A549 (cell line): ENCODE results near the gene NLRP1. TPM values are rescaled to one million over a fixed set of nuclear protein-coding genes. Genes with fewer than 3 reads are reported as not detected.

Experiments
- ATAC-seq, 2 experiments: fragments of 200-7000 bp in 1 of 2; fragments of >200 bp in 1 of 2; cut with Nextera tagmentation in 1 of 2; cut with Tn5 transposase in 1 of 2; 3 replicates each; pipeline versions ENCODE4 v1.8.0 to v1.9.1; 2018 to 2020; ENCODE audit warnings: mild to moderate bottlenecking in 1 of 2, moderate library complexity in 1 of 2
- CTCF ChIA-PET: fragments of 300-600 bp; sonication (Branson Sonifier 250); formaldehyde crosslinking; extraction: SDS; loops from one replicate; lab custom pipeline; 2021; ENCODE audit warnings: antibody characterized with exemption, inconsistent platforms; lab: Yijun Ruan, JAX
- POLR2A ChIA-PET: fragments of 350-600 bp; formaldehyde crosslinking; extraction: SDS; loops from one replicate; lab custom pipeline; 2021; ENCODE audit warnings: antibody characterized with exemption, inconsistent platforms; lab: Yijun Ruan, JAX
- DNase-seq, 2 experiments: peaks; one replicate each; pipeline versions ENCODE4 v3.0.0 to v3.0.0-alpha.2; 2011 to 2016; ENCODE audit warnings: low read depth in 1 of 2, low spot score in 1 of 2
- FAIRE-seq: peaks from 2 replicates; lab custom pipeline; 2011; peaks lifted over from hg19 to GRCh38; lab: Jason Lieb, UNC
- H3K27ac ChIP-seq, 2 experiments: fragments of >200 bp; sonication (Bioruptor Twin); formaldehyde crosslinking; 3 replicates each; pipeline ENCODE4 v1.5.1; 2016 to 2017
- H3K4me1 ChIP-seq: fragments of >200 bp; sonication (Bioruptor Twin); formaldehyde crosslinking; 3 replicates; pipeline ENCODE4 v1.6.1; 2016
- H3K4me2 ChIP-seq: fragments of >200 bp; sonication (Bioruptor Twin); formaldehyde crosslinking; 3 replicates; pipeline ENCODE4 v1.6.1; 2016
- H3K4me3 ChIP-seq: fragments of >200 bp; sonication (Bioruptor Twin); formaldehyde crosslinking; 3 replicates; pipeline ENCODE4 v1.5.1; 2016
- H3K9me3 ChIP-seq: fragments of >200 bp; sonication (Bioruptor Twin); formaldehyde crosslinking; 3 replicates; pipeline ENCODE4 v1.6.1; 2016
- EP300 ChIP-seq, 2 experiments: fragments of >200 bp; sonication (Bioruptor Twin); formaldehyde crosslinking; IDR thresholded peaks; 2 replicates in 1 of 2; 3 replicates in 1 of 2; pipeline ENCODE4 v1.6.1; 2016 to 2017
- FOSL2 ChIP-seq, 2 experiments: fragments of 450-650 bp in 1 of 2; fragments of >200 bp in 1 of 2; sonication (Bioruptor Twin) in 1 of 2; formaldehyde crosslinking; IDR thresholded peaks; 2 replicates each; pipeline versions ENCODE4 v1.5.0 to v1.6.1; 2016 to 2020; ENCODE audit warnings: mild to moderate bottlenecking in 1 of 2, moderate library complexity in 1 of 2
- FOXS1 ChIP-seq: fragments of 250-450 bp; sonication (Bioruptor Pico); IDR thresholded peaks from 2 replicates; pipeline ENCODE4 v1.5.0; 2020; ENCODE audit warnings: mild to moderate bottlenecking, moderate library complexity
- HDAC2 ChIP-seq: fragments of 200-600 bp; sonication (generic); IDR thresholded peaks from 2 replicates; pipeline ENCODE4 v1.6.1; 2016
- HOXA7 ChIP-seq: fragments of 250-450 bp; sonication (Bioruptor Pico); IDR thresholded peaks from 2 replicates; pipeline ENCODE4 v1.5.0; 2020; ENCODE audit warnings: mild to moderate bottlenecking, moderate library complexity
- HOXB5 ChIP-seq: fragments of 250-450 bp; sonication (Bioruptor Pico); IDR thresholded peaks from 2 replicates; pipeline ENCODE4 v1.5.0; 2020; ENCODE audit warnings: mild to moderate bottlenecking, moderate library complexity
- JUN ChIP-seq, 2 experiments: fragments of >200 bp; sonication (Bioruptor Twin); formaldehyde crosslinking; IDR thresholded peaks; 2 replicates in 1 of 2; 3 replicates in 1 of 2; pipeline ENCODE4 v1.6.1; 2016 to 2017
- JUNB ChIP-seq: fragments of >200 bp; sonication (Bioruptor Twin); formaldehyde crosslinking; IDR thresholded peaks from 2 replicates; pipeline ENCODE4 v1.6.1; 2016
- MAFK ChIP-seq: fragments of 450-650 bp; IDR thresholded peaks from 2 replicates; pipeline ENCODE4 v1.6.1; 2014; ENCODE audit not compliant: partially characterized antibody
- MYC ChIP-seq: IDR thresholded peaks from 2 replicates; pipeline ENCODE4 v1.6.1; 2012; ENCODE audit warnings: mild to moderate bottlenecking, inconsistent platforms, low read length, improper control_type of control experiment, borderline replicate concordance
- NR3C1 ChIP-seq: fragments of >200 bp; sonication (Bioruptor Twin); formaldehyde crosslinking; IDR thresholded peaks from 3 replicates; pipeline ENCODE4 v1.6.1; 2017
- PHF8 ChIP-seq: fragments of 200-600 bp; sonication (generic); IDR thresholded peaks from 2 replicates; pipeline ENCODE4 v1.6.1; 2016; ENCODE audit warnings: low read depth, mild to moderate bottlenecking, antibody characterized with exemption, moderate library complexity, borderline replicate concordance
- POLR2AphosphoS2 ChIP-seq: conservative IDR thresholded peaks from 2 replicates; pipeline ENCODE4 v1.6.1; 2012; ENCODE audit warnings: low read length, improper control_type of control experiment, inconsistent platforms
- RARB ChIP-seq: fragments of 250-450 bp; sonication (Bioruptor Pico); IDR thresholded peaks from 2 replicates; pipeline ENCODE4 v1.8.0; 2021; ENCODE audit warnings: mild to moderate bottlenecking, moderate library complexity
- RCOR1 ChIP-seq: fragments of 150-350 bp; IDR thresholded peaks from 2 replicates; pipeline ENCODE4 v1.6.1; 2014; ENCODE audit warnings: antibody characterized with exemption, low read length, low read depth
- RFX5 ChIP-seq: fragments of 450-650 bp; IDR thresholded peaks from 2 replicates; pipeline ENCODE4 v1.7.1; 2014; ENCODE audit warnings: antibody characterized with exemption, mild to moderate bottlenecking, moderate library complexity
- SMC3 ChIP-seq: fragments of >200 bp; sonication (Bioruptor Twin); formaldehyde crosslinking; IDR thresholded peaks from 3 replicates; pipeline ENCODE4 v1.6.1; 2018; ENCODE audit warnings: inconsistent platforms
- ZSCAN20 ChIP-seq: fragments of 250-450 bp; sonication (Bioruptor Pico); IDR thresholded peaks from 2 replicates; pipeline ENCODE4 v1.8.0; 2022; ENCODE audit warnings: mild to moderate bottlenecking, moderate library complexity
- WGBS: methylation state at CpG from one replicate; pipeline ENCODE4 v1.1.6; 2017; ENCODE audit errors: missing lambda C conversion rate; 5-methylcytosine and 5-hydroxymethylcytosine counted together
- polyA plus RNA-seq, 4 experiments: library from polyadenylated mRNA; depleted of rRNA in 3 of 4; stranded (reverse); fragments of >200 nt; fragmentation: RNase III in 1 of 4; extraction: RNeasy Plus Mini Kit Qiagen cat#74134 plus additional on column Dnase treatment in 1 of 4; gene quantifications; 2 replicates in 3 of 4; 3 replicates in 1 of 4; pipeline ENCODE4 v1.2.3, GENCODE V29; 2011 to 2017
- TF ChIP-seq, protein P1 (sequence below): fragments of >200 bp; sonication (Bioruptor Twin); formaldehyde crosslinking; IDR thresholded peaks from 3 replicates; pipeline ENCODE4 v1.6.1; 2016
- TF ChIP-seq, protein P2 (sequence below): fragments of 250-450 bp; sonication (Bioruptor Pico); IDR thresholded peaks from 2 replicates; pipeline ENCODE4 v1.5.0; 2021; ENCODE audit warnings: mild to moderate bottlenecking, moderate library complexity, borderline replicate concordance
- TF ChIP-seq, protein P3 (sequence below): IDR thresholded peaks from 2 replicates; pipeline ENCODE4 v1.6.1; 2012
- TF ChIP-seq, protein P4 (sequence below): fragments of >200 bp; sonication (Bioruptor Twin); formaldehyde crosslinking; IDR thresholded peaks from 3 replicates; pipeline ENCODE4 v1.5.1; 2016
- TF ChIP-seq, protein P5 (sequence below): IDR thresholded peaks from 2 replicates; pipeline ENCODE4 v1.6.1; 2012
- TF ChIP-seq, protein P6 (sequence below): fragments of >200 bp; sonication (Bioruptor Twin); formaldehyde crosslinking; IDR thresholded peaks from 2 replicates; pipeline ENCODE4 v1.6.1; 2016
- TF ChIP-seq, protein P7 (sequence below): fragments of 250-450 bp; sonication (Bioruptor Pico); IDR thresholded peaks from 2 replicates; pipeline ENCODE4 v1.5.0; 2020; ENCODE audit warnings: low read depth, mild to moderate bottlenecking, moderate library complexity

The NLRP1 gene
- polyA plus RNA-seq, 2 of the 4 experiments (the other 2 are of a cell fraction), result 1.1 to 4.4 TPM

DNA sequence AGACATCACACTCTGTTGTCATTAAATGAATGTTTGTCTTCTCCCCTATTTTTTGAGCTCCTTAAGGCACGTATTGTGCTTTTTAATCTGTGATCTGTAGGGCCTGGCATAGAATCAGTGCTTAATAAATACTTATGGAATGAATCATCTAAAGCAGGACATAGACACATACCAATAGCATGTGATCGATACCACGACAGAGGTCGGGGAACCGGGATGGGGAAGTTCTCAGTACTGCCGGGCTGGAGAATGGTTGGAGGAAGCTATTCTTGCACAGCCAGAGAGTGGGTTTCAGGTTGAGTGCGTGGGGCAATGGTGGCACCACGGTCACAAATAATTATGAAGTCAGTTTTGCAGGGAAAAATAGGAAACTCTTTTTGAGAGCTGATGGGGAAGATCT, 26.8 kb downstream of the NLRP1 start:
- POLR2A ChIA-PET, result no interaction called here
- CTCF ChIA-PET, result interaction anchor here (0.8 to 1.9 kb wide), 4 partner anchors 10 to 879 kb away, joined by 3 to 8 read pairs (median 4); no protein-coding TSS in a partner anchor
- DNase-seq, result no peak
- no peaks in the 10 kb centered on the region for H3K9me3 ChIP-seq
- ATAC-seq, result no peak
- no peak overlapping the region for H3K27ac ChIP-seq
- H3K4me1 ChIP-seq, result no peaks in the 10 kb centered on the region
- FAIRE-seq, result no peak
- TF ChIP-seq ZSCAN20 (CRISPR knock-in tag) (no peak), POLR2AphosphoS2 (no peak), RCOR1 (no peak), FOSL2 (IDR thresholded peaks at IDR 0.05) (no peak), FOSL2 (CRISPR knock-in tag; IDR thresholded peaks at IDR 0.05) (no peak), SMC3 (no peak), HDAC2 (no peak), PHF8 (no peak)
- TF ChIP-seq, protein P1, sequence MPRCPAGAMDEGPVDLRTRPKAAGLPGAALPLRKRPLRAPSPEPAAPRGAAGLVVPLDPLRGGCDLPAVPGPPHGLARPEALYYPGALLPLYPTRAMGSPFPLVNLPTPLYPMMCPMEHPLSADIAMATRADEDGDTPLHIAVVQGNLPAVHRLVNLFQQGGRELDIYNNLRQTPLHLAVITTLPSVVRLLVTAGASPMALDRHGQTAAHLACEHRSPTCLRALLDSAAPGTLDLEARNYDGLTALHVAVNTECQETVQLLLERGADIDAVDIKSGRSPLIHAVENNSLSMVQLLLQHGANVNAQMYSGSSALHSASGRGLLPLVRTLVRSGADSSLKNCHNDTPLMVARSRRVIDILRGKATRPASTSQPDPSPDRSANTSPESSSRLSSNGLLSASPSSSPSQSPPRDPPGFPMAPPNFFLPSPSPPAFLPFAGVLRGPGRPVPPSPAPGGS, result no peak
- TF ChIP-seq, all 56 proteins: peak for 0
- WGBS, result 35% methylated on average over 8 of the region's 8 CpGs
- no peak overlapping the region for H3K4me3 ChIP-seq
- H3K4me2 ChIP-seq, result no peak overlapping the region

DNA sequence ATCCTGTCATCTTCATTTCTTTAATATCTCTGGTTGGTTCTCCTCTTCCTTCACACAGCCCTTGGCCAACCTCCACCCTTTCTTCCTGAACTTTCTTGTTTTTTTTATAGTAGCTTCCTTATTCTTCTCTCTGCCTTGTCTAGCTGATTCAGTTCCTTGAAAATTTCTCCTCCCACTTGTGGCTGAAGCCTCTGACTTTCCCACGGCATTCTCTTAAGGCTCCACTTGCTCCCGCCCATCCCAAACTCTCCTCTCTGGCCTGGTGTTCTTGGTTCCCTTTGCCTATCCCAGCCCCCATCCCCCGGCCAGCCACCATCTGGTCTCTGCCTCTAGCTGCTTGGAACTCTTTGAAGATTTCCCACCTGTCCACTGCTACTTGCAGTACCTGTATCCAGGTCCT, 29.1 kb downstream of the NLRP1 start:
- Histone ChIP-seq H3K9me3 (no peaks in the 10 kb centered on the region), H3K27ac (no peak overlapping the region), H3K4me2 (no peak overlapping the region), H3K4me1 (no peaks in the 10 kb centered on the region), H3K4me3 (no peak overlapping the region)
- FAIRE-seq, result no peak
- ChIA-PET POLR2A (no interaction called here), CTCF (interaction anchor here (0.8 to 1.4 kb wide), 6 partner anchors 11 to 1449 kb away, joined by 3 to 4 read pairs (median 3); no protein-coding TSS in a partner anchor)
- 29% methylated on average over 3 of the region's 3 CpGs for WGBS
- no peak for ATAC-seq
- TF ChIP-seq MAFK (no peak), FOXS1 (CRISPR knock-in tag) (no peak), JUN (IDR thresholded peaks at IDR 0.05) (no peak), FOSL2 (IDR thresholded peaks at IDR 0.05) (no peak), FOSL2 (CRISPR knock-in tag; IDR thresholded peaks at IDR 0.05) (no peak), POLR2AphosphoS2 (no peak), HOXA7 (no peak), RARB (CRISPR knock-in tag) (no peak), MYC (no peak), RFX5 (no peak), HOXB5 (CRISPR knock-in tag) (no peak), PHF8 (no peak), JUNB (no peak), EP300 (IDR thresholded peaks at IDR 0.05) (no peak), NR3C1 (no peak)
- TF ChIP-seq, protein P2, sequence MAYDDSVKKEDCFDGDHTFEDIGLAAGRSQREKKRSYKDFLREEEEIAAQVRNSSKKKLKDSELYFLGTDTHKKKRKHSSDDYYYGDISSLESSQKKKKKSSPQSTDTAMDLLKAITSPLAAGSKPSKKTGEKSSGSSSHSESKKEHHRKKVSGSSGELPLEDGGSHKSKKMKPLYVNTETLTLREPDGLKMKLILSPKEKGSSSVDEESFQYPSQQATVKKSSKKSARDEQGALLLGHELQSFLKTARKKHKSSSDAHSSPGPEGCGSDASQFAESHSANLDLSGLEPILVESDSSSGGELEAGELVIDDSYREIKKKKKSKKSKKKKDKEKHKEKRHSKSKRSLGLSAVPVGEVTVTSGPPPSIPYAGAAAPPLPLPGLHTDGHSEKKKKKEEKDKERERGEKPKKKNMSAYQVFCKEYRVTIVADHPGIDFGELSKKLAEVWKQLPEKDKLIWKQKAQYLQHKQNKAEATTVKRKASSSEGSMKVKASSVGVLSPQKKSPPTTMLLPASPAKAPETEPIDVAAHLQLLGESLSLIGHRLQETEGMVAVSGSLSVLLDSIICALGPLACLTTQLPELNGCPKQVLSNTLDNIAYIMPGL (CRISPR knock-in tag), result no peak
- TF ChIP-seq, protein P3, sequence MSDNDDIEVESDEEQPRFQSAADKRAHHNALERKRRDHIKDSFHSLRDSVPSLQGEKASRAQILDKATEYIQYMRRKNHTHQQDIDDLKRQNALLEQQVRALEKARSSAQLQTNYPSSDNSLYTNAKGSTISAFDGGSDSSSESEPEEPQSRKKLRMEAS, result no peak
- TF ChIP-seq, protein P4, sequence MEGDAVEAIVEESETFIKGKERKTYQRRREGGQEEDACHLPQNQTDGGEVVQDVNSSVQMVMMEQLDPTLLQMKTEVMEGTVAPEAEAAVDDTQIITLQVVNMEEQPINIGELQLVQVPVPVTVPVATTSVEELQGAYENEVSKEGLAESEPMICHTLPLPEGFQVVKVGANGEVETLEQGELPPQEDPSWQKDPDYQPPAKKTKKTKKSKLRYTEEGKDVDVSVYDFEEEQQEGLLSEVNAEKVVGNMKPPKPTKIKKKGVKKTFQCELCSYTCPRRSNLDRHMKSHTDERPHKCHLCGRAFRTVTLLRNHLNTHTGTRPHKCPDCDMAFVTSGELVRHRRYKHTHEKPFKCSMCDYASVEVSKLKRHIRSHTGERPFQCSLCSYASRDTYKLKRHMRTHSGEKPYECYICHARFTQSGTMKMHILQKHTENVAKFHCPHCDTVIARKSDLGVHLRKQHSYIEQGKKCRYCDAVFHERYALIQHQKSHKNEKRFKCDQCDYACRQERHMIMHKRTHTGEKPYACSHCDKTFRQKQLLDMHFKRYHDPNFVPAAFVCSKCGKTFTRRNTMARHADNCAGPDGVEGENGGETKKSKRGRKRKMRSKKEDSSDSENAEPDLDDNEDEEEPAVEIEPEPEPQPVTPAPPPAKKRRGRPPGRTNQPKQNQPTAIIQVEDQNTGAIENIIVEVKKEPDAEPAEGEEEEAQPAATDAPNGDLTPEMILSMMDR, result no peak
- TF ChIP-seq, protein P5, sequence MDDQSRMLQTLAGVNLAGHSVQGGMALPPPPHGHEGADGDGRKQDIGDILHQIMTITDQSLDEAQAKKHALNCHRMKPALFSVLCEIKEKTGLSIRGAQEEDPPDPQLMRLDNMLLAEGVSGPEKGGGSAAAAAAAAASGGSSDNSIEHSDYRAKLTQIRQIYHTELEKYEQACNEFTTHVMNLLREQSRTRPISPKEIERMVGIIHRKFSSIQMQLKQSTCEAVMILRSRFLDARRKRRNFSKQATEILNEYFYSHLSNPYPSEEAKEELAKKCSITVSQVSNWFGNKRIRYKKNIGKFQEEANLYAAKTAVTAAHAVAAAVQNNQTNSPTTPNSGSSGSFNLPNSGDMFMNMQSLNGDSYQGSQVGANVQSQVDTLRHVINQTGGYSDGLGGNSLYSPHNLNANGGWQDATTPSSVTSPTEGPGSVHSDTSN, result no peak
- TF ChIP-seq, protein P6, sequence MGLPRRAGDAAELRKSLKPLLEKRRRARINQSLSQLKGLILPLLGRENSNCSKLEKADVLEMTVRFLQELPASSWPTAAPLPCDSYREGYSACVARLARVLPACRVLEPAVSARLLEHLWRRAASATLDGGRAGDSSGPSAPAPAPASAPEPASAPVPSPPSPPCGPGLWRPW, result no peak
- TF ChIP-seq, protein P7, sequence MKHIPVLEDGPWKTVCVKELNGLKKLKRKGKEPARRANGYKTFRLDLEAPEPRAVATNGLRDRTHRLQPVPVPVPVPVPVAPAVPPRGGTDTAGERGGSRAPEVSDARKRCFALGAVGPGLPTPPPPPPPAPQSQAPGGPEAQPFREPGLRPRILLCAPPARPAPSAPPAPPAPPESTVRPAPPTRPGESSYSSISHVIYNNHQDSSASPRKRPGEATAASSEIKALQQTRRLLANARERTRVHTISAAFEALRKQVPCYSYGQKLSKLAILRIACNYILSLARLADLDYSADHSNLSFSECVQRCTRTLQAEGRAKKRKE (CRISPR knock-in tag), result no peak
- no peak for DNase-seq
